Immature natural killer cell (primary cell): ENCODE measurements around the gene TSNAXIP1. TPM values are rescaled to one million over a fixed set of nuclear protein-coding genes. Genes with fewer than 3 reads are reported as not detected.

Source experiments
- polyA plus RNA-seq, 3 donors: library from polyadenylated mRNA; unstranded; fragments of 300-500 nt; fragmentation: Illumina TruSeq; gene quantifications; one replicate each; pipeline ENCODE4 v1.2.3, GENCODE V29; 2021

Gene TSNAXIP1
- polyA plus RNA-seq, 3 donors from 2014 or later: not detected

Other genes with a start within 250 kb of the TSNAXIP1 start
- 10 to 100 TPM; 24.8 to 60.4 (median 28.4) TPM for gene CTCF, start 244.4 kb upstream of the TSNAXIP1 start, polyA plus RNA-seq
- 1 to 10 TPM; 1.4 to 4.1 (median 3.4) TPM for gene CARMIL2, start 161.7 kb upstream of the TSNAXIP1 start, polyA plus RNA-seq
- 10 to 100 TPM; 31.0 to 51.2 (median 39.2) TPM for gene ACD, start 146.6 kb upstream of the TSNAXIP1 start, polyA plus RNA-seq
- 10 to 100 TPM; 10.2 to 17.9 (median 10.3) TPM for gene PARD6A, start 145.9 kb upstream of the TSNAXIP1 start, polyA plus RNA-seq
- 1 to 10 TPM in 1 of 3 donors, under 1 TPM in 2; 0.43 to 1.9 (median 0.48) TPM for gene ENKD1, start 140.1 kb upstream of the TSNAXIP1 start, polyA plus RNA-seq
- gene C16orf86, start 140.1 kb upstream of the TSNAXIP1 start, polyA plus RNA-seq: 1 to 10 TPM; 2.7 to 6.2 (median 4.2) TPM
- gene GFOD2, start 87.6 kb upstream of the TSNAXIP1 start, polyA plus RNA-seq: 1 to 10 TPM; 6.2 to 9.7 (median 7.4) TPM
- 10 to 100 TPM in 1 of 3 donors, 1 to 10 TPM in 2; 2.6 to 12.4 (median 7.9) TPM for gene RANBP10, start 329 bp upstream of the TSNAXIP1 start, polyA plus RNA-seq
- gene THAP11, start 35.4 kb downstream of the TSNAXIP1 start, polyA plus RNA-seq: 100 to 1,000 TPM; 102 to 129 (median 117) TPM
- gene NUTF2, start 40.0 kb downstream of the TSNAXIP1 start, polyA plus RNA-seq: 100 to 1,000 TPM; 115 to 157 (median 130) TPM
- 10 to 100 TPM in 2 of 3 donors, 1 to 10 TPM in 1; 9.3 to 15.0 (median 12.4) TPM for gene CENPT, start 40.8 kb downstream of the TSNAXIP1 start, polyA plus RNA-seq
- gene EDC4, start 66.2 kb downstream of the TSNAXIP1 start, polyA plus RNA-seq: 10 to 100 TPM; 14.2 to 26.0 (median 23.8) TPM
- under 1 TPM in 1 of 3 donors, not detected in 2; 0.91 TPM for gene NRN1L, start 78.0 kb downstream of the TSNAXIP1 start, polyA plus RNA-seq
- 10 to 100 TPM; 16.4 to 40.6 (median 21.7) TPM for gene PSKH1, start 86.4 kb downstream of the TSNAXIP1 start, polyA plus RNA-seq
- gene CTRL, start 125.0 kb downstream of the TSNAXIP1 start, polyA plus RNA-seq: 1 to 10 TPM in 2 of 3 donors, under 1 TPM in 1; 0.59 to 2.9 (median 2.0) TPM
- gene PSMB10, start 130.0 kb downstream of the TSNAXIP1 start, polyA plus RNA-seq: 1,000 to 10,000 TPM in 2 of 3 donors, 100 to 1,000 TPM in 1; 893 to 1,468 (median 1,114) TPM
- 1 to 10 TPM in 1 of 3 donors, under 1 TPM in 1, not detected in 1; 0.14 to 1.3 TPM for gene LCAT, start 137.2 kb downstream of the TSNAXIP1 start, polyA plus RNA-seq
- gene SLC12A4, start 161.7 kb downstream of the TSNAXIP1 start, polyA plus RNA-seq: 10 to 100 TPM in 1 of 3 donors, 1 to 10 TPM in 2; 5.1 to 10.5 (median 6.6) TPM
- under 1 TPM in 1 of 3 donors, not detected in 2; 0.11 TPM for gene DPEP3, start 173.6 kb downstream of the TSNAXIP1 start, polyA plus RNA-seq
- 10 to 100 TPM; 45.5 to 62.6 (median 59.4) TPM for gene DPEP2, start 192.6 kb downstream of the TSNAXIP1 start, polyA plus RNA-seq
- gene DPEP2NB, start 209.0 kb downstream of the TSNAXIP1 start, polyA plus RNA-seq: not detected
- gene DDX28, start 216.3 kb downstream of the TSNAXIP1 start, polyA plus RNA-seq: 10 to 100 TPM; 45.3 to 59.4 (median 55.0) TPM
- gene DUS2, start 216.4 kb downstream of the TSNAXIP1 start, polyA plus RNA-seq: 10 to 100 TPM in 2 of 3 donors, 1 to 10 TPM in 1; 9.3 to 23.7 (median 16.8) TPM